ENCODE data around the gene PLCB2. TPM values are rescaled to one million over a fixed set of nuclear protein-coding genes. Genes with fewer than 3 reads are reported as not detected.

Gene PLCB2
- total RNA-seq, 1 donor from 2014 or later, result 0.81 TPM

DNA sequence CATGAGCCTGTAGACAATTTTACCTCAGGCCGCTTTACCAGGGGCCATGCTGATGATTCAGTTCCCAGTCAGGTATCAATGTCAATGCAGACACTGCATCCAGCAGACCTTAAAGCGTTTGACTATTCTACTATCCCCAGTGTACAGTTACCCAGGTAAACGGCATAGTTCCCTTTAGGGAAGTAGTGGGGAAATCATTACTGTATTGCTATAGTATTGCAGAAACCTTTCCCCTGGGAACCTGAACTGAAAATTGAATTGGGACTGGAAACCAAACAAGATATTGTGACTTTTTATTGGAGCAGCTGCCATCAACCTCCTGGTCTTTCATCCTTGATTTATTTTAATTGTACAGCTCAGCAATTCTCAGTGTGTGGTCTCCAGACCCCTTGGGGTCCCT lies 9.2 kb upstream of the PLCB2 start:
- no peak overlapping the region for H3K4me3 ChIP-seq (ENCODE audit: low read depth, low read length)
- TF ChIP-seq, protein P1, sequence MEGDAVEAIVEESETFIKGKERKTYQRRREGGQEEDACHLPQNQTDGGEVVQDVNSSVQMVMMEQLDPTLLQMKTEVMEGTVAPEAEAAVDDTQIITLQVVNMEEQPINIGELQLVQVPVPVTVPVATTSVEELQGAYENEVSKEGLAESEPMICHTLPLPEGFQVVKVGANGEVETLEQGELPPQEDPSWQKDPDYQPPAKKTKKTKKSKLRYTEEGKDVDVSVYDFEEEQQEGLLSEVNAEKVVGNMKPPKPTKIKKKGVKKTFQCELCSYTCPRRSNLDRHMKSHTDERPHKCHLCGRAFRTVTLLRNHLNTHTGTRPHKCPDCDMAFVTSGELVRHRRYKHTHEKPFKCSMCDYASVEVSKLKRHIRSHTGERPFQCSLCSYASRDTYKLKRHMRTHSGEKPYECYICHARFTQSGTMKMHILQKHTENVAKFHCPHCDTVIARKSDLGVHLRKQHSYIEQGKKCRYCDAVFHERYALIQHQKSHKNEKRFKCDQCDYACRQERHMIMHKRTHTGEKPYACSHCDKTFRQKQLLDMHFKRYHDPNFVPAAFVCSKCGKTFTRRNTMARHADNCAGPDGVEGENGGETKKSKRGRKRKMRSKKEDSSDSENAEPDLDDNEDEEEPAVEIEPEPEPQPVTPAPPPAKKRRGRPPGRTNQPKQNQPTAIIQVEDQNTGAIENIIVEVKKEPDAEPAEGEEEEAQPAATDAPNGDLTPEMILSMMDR (conservative IDR thresholded peaks at IDR 0.05; ENCODE audit: low read depth, low read length), result no peak
- no peak for DNase-seq (ENCODE audit: low read depth)

DNA sequence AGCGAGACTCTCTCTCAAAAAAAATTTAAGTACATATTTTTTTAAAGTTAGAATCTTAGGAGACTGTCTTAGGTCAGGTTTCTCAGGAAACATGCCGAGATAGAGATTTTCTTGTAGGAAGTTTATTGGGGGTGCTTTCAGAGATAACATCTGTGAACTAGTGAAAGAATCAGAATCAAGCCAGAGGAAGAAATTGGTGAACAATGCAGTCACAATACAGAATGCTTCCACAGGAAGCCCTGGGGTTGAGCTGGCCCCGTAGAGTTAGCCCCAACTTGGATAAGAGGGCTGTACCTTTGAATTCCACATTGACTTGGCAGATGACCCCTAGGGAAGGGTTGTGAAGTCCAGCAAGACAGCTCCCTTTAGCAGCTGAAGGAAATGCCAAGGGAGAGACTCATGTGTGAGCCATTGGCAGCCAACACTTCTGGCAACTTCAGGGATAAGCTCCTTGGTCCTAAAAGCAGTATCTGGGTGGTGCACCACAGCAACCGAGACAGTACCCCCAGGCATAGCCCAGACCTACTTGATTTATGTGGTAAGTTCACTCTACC lies 7.1 kb upstream of the PLCB2 start:
- TF ChIP-seq, protein P1 (conservative IDR thresholded peaks at IDR 0.05; ENCODE audit: low read depth, low read length), result no peak
- no peak overlapping the region for H3K4me3 ChIP-seq (ENCODE audit: low read depth, low read length)
- no peak for DNase-seq (ENCODE audit: low read depth)

DNA sequence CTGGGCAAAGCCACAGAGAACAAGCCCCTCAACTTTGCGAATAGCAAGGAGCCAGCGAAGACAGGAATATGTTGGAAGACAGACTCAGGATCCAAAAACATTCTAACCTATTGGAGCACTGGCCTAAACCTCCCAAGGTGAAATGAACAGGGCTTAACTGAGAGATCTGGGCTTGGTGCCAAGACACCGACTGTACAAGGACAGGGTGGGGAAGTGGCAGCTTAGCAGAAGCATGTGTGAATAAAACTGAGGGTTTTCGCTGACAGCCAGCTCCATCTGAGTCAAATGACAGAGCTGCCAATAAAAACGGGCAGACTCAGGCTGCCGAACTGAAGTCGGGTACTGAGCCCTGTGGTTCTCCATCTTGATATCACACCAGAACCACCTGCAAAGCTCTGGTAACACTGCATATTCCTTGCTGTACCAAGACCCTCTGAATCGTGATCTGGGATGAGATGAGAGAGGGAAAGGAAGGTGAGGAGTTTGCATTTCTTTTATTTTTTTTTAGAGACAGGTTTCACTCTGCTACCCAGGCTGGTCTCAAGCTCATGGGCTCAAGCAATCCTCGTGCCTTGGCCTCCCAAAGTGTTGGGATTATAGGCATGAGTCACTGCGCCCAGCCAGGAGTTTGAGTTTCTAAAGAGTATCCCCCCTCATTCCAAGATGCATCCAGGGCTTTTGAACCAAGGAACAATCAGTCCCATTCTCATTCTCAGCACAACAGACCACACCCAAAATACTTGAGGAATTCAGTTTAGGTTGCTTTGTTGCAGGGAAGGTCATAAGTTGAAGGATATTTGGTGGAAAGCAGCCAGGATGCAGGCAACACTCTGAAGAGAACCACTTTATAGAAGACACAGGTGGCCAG lies 6.0 kb upstream of the PLCB2 start:
- TF ChIP-seq, protein P1 (conservative IDR thresholded peaks at IDR 0.05; ENCODE audit: low read depth, low read length), result no peak
- no peak overlapping the region for H3K4me3 ChIP-seq (ENCODE audit: low read depth, low read length)
- no peak for DNase-seq (ENCODE audit: low read depth)

DNA sequence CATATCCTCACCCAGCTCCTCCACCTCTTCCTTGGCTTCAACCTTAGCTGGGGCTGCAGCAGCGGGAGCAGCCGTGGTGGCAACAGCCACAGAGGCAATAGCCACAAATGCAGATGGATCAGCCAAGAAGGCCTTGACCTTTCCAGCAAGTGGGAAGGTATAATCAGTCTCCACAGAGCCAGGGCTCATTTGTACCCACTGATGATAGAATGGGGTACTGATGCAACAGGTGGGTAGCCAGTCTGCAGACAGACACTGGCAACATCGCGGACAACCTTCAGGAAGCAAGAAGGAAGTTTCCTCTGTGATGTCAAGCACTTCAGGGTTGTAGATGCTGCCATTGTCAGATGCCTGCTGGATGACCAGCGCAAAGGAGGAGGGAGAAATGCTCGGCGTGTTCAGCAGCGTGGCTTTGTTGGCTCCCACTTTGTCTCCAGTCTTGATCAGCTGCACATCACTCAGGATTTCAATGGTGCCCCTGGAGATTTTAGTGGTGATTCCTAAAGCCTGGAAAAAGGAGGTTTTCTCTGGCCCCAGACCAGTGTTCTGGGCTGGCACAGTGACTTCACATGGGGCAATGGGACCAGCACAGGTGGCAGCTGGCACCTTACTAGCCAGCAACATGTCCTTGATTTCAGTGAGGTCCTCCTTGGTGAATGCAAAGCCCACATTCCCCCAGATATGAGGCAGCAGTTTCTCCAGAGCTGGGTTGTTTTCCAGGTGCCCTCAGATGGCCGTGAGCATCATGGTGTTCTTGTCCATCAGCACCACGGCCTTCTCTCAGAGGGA lies 4.8 kb upstream of the PLCB2 start:
- TF ChIP-seq, protein P1 (conservative IDR thresholded peaks at IDR 0.05; ENCODE audit: low read depth, low read length), result no peak
- H3K4me3 ChIP-seq (ENCODE audit: low read depth, low read length), result no peak overlapping the region
- DNase-seq (ENCODE audit: low read depth), result no peak

DNA sequence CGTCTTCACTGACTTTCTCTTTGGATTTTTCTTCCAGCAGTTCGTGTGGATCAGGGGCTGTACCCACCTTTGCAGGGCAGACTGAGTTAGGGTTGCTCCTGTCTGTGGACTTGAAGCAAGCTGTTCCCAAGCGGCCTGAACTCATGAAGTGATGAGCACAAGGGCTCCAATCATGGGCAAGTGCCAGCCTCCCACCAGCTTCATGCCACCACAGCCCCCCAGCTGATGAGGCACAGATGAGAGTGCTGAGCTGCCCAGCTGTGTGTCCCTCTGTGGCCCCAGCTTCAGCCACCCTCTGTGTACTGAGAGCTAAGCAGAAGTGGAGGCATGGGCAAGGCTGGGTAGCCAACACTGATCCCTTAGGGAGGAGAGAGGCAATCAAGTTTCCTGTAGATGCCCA lies 3.3 kb upstream of the PLCB2 start:
- no peak overlapping the region for H3K4me3 ChIP-seq (ENCODE audit: low read depth, low read length)
- no peak for DNase-seq (ENCODE audit: low read depth)
- TF ChIP-seq, protein P1 (conservative IDR thresholded peaks at IDR 0.05; ENCODE audit: low read depth, low read length), result no peak

DNA sequence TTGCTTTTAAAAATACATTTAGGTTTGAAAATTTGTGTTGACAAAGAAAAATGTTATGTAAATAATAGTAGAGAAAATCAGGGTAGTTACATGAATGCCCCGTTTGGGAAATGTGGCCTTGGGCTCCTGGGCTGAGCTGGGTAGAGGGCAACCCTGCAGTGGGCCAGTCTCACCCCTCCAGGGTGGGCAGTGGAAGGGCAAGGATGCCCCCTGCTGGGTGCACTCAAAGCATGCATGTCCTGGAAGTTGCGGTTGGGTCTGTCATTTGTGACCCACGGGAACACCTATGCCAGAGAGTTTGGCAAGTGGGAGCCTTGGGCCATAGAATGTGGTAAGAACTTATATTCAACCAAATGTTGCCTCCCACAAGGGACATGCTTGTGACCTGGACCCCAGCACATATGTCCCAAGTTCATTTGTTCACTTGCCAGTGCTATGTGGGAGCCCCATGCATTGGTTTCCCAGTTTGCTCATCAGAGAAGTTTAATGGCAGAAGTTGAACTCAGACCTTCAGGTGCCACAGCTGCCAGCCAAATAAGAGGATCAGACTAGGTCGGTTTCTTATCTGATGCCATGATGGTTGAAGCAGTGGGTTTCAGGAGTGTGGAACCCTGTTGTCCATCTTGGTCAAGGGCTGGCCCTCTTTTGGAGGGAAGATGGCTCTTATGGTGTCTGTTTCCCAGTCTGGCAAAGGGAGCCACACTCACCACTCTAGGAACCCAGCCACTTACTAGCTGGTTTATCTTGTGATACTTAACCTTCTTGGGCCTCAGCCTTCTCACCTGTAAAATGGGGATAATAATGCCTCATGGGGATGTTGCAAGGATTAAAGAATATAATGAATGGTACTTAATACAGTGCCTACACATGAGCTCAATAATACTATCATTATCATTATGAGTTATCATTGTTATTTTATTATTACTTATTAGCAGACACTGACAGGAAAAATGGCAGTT lies 2.5 kb upstream of the PLCB2 start:
- TF ChIP-seq, protein P1 (conservative IDR thresholded peaks at IDR 0.05; ENCODE audit: low read depth, low read length), result peak; percentile 93
- DNase-seq (ENCODE audit: low read depth), result no peak
- no peak overlapping the region for H3K4me3 ChIP-seq (ENCODE audit: low read depth, low read length)
